NCI-H446 (cell line): ENCODE results near the gene PHLDB3.
A peak's percentile ranks its signal among the peaks of the same experiment; 100 is the strongest.

Experiments
- DNase-seq, 2 experiments: peaks; one replicate each; lab custom pipeline; 2025; lab: John Stamatoyannopoulos, UW

Gene PHLDB3

DNA sequence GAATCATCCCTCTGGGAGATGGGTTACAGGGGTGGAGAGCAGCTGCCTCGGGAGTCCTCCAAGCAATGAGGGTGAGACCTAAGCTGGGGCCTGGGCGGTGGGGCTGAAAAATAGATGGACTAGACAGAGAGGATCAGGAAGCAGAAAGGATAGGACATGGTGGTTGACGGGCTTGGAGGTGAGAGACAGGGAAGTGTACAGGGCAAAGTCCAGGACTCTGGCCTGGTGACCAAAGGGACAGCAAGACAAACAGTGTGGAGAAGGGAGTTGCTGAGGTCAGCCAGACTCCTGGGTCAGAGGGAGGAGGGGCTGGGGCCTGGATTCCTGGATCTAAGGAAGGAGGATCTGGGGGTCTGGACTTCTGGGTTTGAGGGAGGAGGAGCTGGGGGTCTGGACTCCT is 5.5 kb downstream of the PHLDB3 start:
- DNase-seq, result no peak

DNA sequence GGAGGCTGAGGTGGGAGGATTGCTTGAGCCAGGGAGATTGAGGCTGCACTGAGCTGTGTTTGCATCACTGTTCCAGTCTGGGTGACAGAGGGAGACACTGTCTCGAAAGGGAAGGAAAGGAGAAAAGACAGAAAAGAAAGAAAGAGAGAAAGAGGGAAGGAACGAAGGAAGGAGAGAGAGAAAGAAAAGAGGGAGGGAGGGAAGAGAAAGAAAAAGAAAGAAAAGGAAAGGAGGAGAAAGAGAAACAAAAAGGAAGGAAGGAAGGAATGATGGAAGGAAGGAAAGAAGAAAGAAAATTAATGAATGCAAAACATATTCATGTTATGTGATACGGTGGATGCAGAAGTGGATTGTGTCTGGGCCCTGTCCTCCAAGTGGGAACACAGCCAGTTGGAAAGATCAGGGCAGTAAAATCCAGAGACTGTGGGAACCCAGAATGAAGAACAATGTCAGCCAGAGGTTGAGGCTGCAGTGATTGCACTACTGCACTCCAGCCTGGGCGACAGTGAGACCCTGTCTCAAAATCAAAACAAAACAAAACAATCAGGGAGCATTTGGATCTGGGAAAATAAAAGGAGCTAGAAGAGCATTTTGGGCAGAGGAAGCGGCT is 6.2 kb downstream of the PHLDB3 start:
- DNase-seq, result no peak

GRCh38 chr19:43496960-43497359 is 7.6 kb downstream of the PHLDB3 start:
- DNase-seq, result no peak

GRCh38 chr19:43495082-43495481 is 9.5 kb downstream of the PHLDB3 start:
- DNase-seq, result no peak

DNA sequence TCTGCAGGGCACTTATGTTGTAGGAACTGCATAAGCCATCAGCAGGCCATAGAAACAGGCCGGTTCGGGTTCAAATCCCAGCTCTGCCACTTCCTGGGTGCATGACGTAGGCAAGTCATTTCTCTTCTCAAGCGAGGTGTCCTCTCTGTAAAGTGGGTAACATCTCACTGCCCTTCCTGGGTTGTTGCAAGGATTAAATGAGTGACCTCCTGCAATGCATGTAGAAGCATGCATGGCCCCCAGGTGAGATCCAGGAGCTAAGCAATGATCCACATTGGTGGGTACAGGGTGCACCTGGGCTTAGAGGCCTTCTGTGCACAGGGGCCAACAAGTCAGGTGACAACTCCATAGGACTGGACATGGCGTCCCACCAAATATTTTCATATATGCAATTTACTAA is 13.8 kb downstream of the PHLDB3 start:
- no peak for DNase-seq

GRCh38 chr19:43489979-43490599 is 14.5 kb downstream of the PHLDB3 start:
- no peak for DNase-seq

DNA sequence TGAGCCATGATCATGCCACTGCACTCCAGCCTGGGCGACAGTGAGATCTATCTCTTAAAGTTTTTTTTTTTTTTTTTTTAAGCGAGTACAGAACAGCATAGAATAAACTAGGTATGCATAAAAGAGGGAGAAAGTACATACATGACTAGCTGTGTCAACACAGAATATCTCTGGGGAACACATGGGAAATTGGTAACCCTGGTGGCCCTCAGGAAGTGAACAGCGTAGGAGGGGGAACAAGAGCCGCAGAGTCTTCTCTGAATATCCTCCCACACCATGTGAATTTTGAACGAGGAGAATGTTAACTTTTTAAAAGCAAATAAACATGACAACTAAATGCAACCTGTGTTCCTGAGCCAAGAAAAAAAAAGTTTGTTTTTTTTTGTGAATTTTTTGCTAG is 15.2 kb downstream of the PHLDB3 start:
- no peak for DNase-seq

- DNase-seq, result no peak
Measured at GRCh38 chr19:43488179-43488578, 16.4 kb downstream of the PHLDB3 start.

- DNase-seq, result no peak
Measured at GRCh38 chr19:43486412-43486811, 18.1 kb downstream of the PHLDB3 start.

- DNase-seq, result no peak
Measured at GRCh38 chr19:43485951-43486350, 18.6 kb downstream of the PHLDB3 start.

GRCh38 chr19:43483281-43483680 is 21.3 kb downstream of the PHLDB3 start:
- DNase-seq, result no peak

DNA sequence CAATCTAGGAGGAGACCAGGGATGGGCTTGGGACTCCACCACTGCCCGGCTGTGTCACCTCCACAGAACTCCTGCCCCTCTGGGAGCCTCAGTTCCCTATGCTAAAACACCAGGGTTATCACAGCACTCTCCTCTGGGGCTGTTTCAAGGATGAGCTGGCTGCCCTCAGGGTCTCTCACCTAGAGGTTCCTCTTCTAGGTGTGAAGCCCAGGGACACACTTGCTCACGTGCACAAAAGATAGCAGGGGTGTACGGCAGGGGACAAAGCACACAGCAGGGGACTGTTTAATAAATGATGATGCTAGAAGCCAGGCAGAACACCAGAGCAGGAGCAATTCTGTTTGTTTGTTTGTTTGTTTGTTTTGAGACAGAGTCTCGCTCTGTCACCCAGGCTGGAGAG is 22.4 kb downstream of the PHLDB3 start:
- no peak for DNase-seq

- DNase-seq, result no peak
Measured at GRCh38 chr19:43481701-43482100, 22.8 kb downstream of the PHLDB3 start.

GRCh38 chr19:43480574-43480973 is 24.0 kb downstream of the PHLDB3 start:
- DNase-seq, result no peak

DNA sequence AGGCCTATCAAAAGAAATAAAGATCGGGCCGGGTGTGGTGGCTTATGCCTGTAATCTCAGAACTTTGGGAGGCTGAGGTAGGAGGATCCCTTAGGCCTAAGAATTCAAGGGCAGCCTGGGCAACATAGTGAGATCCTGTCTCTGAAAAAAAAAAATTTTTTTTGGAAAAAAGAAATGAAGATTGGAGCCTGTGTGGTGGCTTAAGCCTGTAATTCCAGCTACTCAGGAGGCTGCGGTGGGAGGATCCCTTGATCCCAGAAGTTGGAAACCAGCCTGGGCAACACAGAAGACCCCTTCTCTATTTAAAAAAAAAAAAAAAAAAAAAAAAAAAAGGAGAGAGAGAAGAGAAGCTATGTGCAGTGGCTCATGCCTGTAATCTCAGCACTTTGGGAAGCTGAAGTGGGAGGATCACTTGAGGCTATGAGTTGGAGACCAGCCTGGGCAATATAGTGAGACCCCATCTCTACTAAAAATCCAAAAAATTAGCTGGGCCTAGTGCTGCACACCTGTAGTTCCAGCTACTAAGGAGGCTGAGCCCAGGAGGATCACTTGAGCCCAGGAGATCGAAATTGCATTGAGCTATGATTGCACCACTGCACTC is 24.5 kb downstream of the PHLDB3 start:
- DNase-seq, result no peak

- no peak for DNase-seq
Measured at GRCh38 chr19:43479226-43479625, 25.3 kb downstream of the PHLDB3 start.

DNA sequence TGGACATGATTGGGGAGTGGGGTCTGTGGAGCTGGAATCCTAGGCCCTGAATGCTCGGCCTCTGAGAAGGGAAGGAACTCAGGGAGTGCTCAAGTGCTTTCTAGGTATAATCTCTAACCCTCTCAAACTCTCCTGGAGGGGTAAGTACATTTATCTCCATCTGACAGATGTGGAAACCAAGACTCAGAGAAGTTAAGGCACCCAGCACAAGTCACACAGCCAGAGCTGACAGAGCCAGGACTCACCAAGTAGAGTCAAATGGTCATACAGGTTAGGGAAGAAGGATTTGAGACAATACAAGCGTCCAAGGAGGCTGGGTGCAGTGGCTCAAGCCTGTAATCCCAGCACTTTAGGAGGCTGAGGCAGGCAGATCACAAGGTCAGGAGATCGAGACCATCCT is 26.2 kb downstream of the PHLDB3 start:
- no peak for DNase-seq

GRCh38 chr19:43476606-43477005 is 27.9 kb downstream of the PHLDB3 start:
- DNase-seq, result no peak

DNA sequence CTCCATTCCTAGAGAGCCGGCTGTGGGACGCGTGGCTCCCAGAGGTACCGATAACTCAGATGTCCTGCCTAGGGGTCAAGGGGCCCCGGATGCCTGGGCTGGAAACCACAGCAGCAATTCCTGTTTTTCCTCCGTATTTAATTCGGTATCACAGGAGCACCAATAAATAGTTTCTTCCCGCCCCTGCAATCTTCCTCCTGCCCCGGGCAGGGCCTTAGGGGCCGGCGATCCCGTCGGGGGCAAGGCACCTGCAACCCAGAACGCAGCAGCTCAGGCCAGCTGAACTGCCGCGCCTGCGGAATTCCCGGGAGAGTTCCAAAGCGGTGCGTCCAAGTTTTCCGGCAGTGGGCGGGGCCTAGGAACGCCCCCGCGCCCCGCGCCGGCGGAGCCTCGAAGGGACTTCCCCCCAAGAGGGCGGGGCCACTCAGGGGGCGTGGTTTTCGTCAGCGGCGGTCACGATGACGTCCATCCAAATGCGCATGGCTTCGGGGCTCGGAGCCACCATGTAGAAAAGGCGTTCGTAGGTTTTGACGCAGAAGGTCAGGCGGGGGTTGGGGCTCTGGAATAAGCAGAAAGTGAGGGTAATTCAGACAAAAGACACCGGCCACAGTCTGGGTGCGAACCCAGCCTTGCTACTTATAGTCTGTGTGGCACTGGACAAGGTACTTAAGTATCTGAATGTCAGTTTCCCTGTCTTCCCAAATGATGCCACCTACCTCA is 29.4 kb downstream of the PHLDB3 start:
- peak; percentile 71 to 95 for DNase-seq

GRCh38 chr19:43474487-43474886 is 30.1 kb downstream of the PHLDB3 start:
- no peak for DNase-seq

GRCh38 chr19:43471091-43471490 is 33.5 kb downstream of the PHLDB3 start:
- DNase-seq, result no peak

GRCh38 chr19:43470288-43470687 is 34.3 kb downstream of the PHLDB3 start:
- no peak for DNase-seq

- no peak for DNase-seq
Measured at GRCh38 chr19:43469160-43469480, 35.4 kb downstream of the PHLDB3 start.
